ENCODE results near the gene TAOK1.

The TAOK1 gene

DNA sequence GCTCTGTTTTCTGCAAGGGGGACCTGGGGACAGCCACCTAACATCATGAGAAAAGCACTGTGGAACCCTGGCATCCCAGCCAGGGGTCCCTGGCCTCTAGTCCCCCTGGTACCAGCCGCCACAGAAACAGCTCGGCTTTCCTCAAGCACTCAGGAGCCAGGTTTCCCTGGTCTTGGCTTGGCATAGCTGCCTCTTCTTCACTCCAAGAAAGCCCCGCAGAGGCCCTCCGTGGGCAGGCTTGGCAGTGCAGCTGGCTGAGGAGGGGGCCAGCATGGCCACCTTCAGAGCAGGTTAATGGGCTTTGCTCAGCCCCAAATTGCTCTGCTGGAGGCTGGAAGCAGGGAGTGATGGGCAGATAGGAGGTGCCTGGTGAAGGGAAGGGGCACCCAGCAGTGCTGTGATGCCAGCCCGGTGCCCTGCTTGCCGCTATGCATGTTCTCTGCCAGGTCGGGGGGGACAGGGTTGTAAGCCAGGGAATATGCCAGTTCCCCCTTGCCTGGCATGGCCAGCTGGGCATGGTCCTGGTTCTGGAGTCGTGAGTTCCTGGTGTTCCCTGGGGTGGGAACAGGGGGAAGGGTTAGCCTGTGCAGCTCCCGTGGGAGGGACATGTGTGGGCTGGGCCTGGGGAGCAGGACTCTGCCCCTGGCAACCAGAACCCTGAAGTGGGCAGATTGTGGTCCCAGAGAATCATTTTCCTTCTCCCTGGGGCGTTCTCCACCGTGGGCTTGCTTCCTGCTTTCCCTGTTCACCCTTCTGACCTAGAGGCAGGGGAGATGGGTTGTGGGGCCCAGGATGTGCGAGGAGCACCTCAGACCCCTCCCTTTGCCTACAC lies 206.0 kb downstream of the TAOK1 start:
- no peak overlapping the region for H3K4me3 ChIP-seq (ENCODE audit: low read depth, low read length)
- TF ChIP-seq, protein P1, sequence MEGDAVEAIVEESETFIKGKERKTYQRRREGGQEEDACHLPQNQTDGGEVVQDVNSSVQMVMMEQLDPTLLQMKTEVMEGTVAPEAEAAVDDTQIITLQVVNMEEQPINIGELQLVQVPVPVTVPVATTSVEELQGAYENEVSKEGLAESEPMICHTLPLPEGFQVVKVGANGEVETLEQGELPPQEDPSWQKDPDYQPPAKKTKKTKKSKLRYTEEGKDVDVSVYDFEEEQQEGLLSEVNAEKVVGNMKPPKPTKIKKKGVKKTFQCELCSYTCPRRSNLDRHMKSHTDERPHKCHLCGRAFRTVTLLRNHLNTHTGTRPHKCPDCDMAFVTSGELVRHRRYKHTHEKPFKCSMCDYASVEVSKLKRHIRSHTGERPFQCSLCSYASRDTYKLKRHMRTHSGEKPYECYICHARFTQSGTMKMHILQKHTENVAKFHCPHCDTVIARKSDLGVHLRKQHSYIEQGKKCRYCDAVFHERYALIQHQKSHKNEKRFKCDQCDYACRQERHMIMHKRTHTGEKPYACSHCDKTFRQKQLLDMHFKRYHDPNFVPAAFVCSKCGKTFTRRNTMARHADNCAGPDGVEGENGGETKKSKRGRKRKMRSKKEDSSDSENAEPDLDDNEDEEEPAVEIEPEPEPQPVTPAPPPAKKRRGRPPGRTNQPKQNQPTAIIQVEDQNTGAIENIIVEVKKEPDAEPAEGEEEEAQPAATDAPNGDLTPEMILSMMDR (IDR thresholded peaks at IDR 0.05; ENCODE audit: low read depth, low read length), result no peak

DNA sequence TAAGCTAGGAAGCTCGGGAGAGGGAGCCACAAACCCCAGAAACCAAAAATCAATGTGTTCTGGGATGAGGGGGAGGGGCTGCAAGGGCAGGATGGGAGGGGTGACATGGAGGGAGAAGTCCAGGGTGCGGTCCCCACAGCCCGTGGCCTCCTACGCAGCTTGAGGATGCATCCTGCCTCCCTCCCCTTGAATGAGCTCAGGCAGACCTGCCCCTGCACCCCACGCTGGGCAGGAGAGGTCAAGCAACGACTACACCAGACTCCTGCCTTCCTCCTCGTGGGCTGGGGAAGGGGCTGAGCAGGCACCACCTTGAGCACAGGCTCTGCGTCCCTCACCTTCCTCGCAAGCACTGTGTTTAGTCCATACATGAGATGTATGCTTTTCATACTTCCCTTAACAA lies 206.6 kb downstream of the TAOK1 start:
- TF ChIP-seq, protein P1 (IDR thresholded peaks at IDR 0.05; ENCODE audit: low read depth, low read length), result no peak
- H3K4me3 ChIP-seq (ENCODE audit: low read depth, low read length), result no peak overlapping the region

DNA sequence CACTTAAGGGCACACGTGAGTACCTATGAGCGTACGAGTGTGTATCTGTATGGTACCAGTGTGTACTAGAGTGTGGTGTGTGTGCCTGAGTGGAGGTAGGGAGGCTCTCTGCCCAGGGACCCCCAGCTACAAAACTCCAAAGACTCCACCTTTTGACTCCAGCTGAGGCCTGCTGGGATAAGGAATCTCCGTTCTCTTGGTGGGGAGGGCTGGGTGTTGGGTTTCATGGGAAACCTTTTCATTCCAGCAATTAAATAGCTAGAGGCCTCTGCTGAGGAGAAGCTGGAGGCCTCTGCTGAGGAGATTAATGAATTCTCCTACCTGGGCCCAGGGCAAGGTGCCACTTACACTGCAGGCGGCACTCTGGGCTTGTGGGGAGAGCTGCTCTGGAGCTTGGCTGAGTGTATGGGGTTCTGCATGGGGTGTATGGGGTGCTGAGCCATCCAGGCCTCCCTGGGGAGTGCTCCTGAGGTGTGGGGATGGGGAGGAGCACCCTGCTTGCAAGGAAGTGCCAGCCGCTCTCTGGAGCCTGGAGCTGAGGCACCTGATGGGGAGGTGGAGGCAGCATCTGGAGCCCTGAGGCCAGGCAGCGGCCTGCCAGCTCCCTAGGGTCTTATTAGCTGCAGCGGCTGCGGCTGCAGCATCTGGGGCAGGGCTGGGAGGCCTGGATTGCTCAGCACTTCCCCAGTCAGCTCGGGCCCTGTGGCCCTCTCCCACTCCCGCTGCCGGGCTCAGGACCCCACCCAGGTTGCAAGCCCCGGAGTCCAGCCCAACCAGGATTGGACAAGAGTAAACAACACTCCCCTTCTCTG lies 207.4 kb downstream of the TAOK1 start:
- no peak overlapping the region for H3K4me3 ChIP-seq (ENCODE audit: low read depth, low read length)
- TF ChIP-seq, protein P1 (IDR thresholded peaks at IDR 0.05; ENCODE audit: low read depth, low read length), result no peak
